Fibroblast of lung (primary cell): ENCODE data around the gene HMGCR. TPM values are rescaled to one million over a fixed set of nuclear protein-coding genes. Genes with fewer than 3 reads are reported as not detected.
"Not testable (repeated sequence)": the region's sequence is repeated elsewhere in the genome, so short reads cannot be mapped to it uniquely, and the experiment has no call there.

ENCODE experiments used
- DNase-seq, 2 donors: peaks; one replicate each; pipeline versions ENCODE4 v3.0.0 to v3.0.0-alpha.2; 2010; ENCODE audit warnings: low read depth in 2 of 2
- H2AFZ ChIP-seq: 2 replicates; pipeline ENCODE4 v1.5.1; 2012; ENCODE audit warnings: low read length, control low read depth, inconsistent platforms
- H3K27ac ChIP-seq: 2 replicates; pipeline ENCODE4 v1.5.1; 2011; ENCODE audit warnings: low read length, control low read depth; ENCODE audit not compliant: insufficient read depth
- H3K27me3 ChIP-seq: 2 replicates; pipeline ENCODE4 v1.5.1; 2011; ENCODE audit warnings: mild to moderate bottlenecking, low read length; ENCODE audit not compliant: control insufficient read depth, insufficient read depth
- H3K36me3 ChIP-seq: 2 replicates; pipeline ENCODE4 v1.5.1; 2011; ENCODE audit warnings: low read length; ENCODE audit not compliant: control insufficient read depth, insufficient read depth
- H3K4me1 ChIP-seq: 2 replicates; pipeline ENCODE4 v1.5.1; 2011; ENCODE audit warnings: low read length; ENCODE audit not compliant: control insufficient read depth, insufficient read depth; ENCODE audit errors: extremely low read depth
- H3K4me2 ChIP-seq: 2 replicates; pipeline ENCODE4 v1.5.1; 2011; ENCODE audit warnings: low read length, control low read depth; ENCODE audit not compliant: insufficient read depth; ENCODE audit errors: extremely low read depth
- H3K4me3 ChIP-seq, 4 experiments: fragments of 200-600 bp in 1 of 4; sonication (generic) in 1 of 4; replicated peaks in 1 of 4; 2 replicates each; pipeline ENCODE4 v1.5.1; 2011 to 2016; ENCODE audit warnings: low read length in 4 of 4, low read depth in 3 of 4, mild to moderate bottlenecking in 3 of 4, control low read depth in 2 of 4, inconsistent platforms in 1 of 4, mixed read lengths in 1 of 4; ENCODE audit not compliant: insufficient read depth in 1 of 4; ENCODE audit errors: control extremely low read depth in 1 of 4
- H3K79me2 ChIP-seq: 2 replicates; pipeline ENCODE4 v1.5.1; 2012; ENCODE audit warnings: mild to moderate bottlenecking, low read length, inconsistent platforms; ENCODE audit not compliant: control insufficient read depth, insufficient read depth
- H3K9ac ChIP-seq: 2 replicates; pipeline ENCODE4 v1.5.1; 2011; ENCODE audit warnings: mild to moderate bottlenecking, low read length, control low read depth; ENCODE audit not compliant: insufficient read depth
- H3K9me3 ChIP-seq: 2 replicates; pipeline ENCODE4 v1.5.1; 2012; ENCODE audit warnings: low read depth, low read length; ENCODE audit not compliant: control insufficient read depth, insufficient read depth
- H4K20me1 ChIP-seq: 2 replicates; pipeline ENCODE4 v1.5.1; 2011; ENCODE audit warnings: low read length; ENCODE audit not compliant: control insufficient read depth, insufficient read depth; ENCODE audit errors: extremely low read depth
- CTCF ChIP-seq, 2 donors: IDR thresholded peaks in 1 of 2; conservative IDR thresholded peaks in 1 of 2; 1 replicate in 1 of 2; 2 replicates in 1 of 2; pipeline ENCODE4 v1.5.1; 2011 to 2012; ENCODE audit warnings: low read length in 2 of 2, control low read depth in 1 of 2, inconsistent platforms in 1 of 2, low read depth in 1 of 2, mild to moderate bottlenecking in 1 of 2
- EZH2 ChIP-seq: IDR thresholded peaks from 2 replicates; pipeline ENCODE4 v1.5.1; 2012; ENCODE audit warnings: low read length, control low read depth, mild to moderate bottlenecking; ENCODE audit errors: missing control alignments
- polyA plus RNA-seq, 2 donors: library from polyadenylated mRNA; depleted of rRNA in 1 of 2; stranded (reverse) in 1 of 2; unstranded in 1 of 2; fragments of >200 nt; gene quantifications; 2 replicates each; pipeline ENCODE4 v1.2.1, GENCODE V29; 2011 to 2012; ENCODE audit warnings: missing spikeins in 1 of 2
- total RNA-seq: library from RNA; depleted of rRNA; stranded (reverse); fragments of >200 nt; gene quantifications from 2 replicates; pipeline ENCODE4 v1.2.1, GENCODE V29; 2014

Gene HMGCR
- total and polyA plus RNA-seq, 2 donors (not counting 1 experiment from before 2014, with no cell fraction given) = 132 to 225 TPM

GRCh38 chr5:75310212-75310611, 26.8 kb upstream of the HMGCR start:
- no peaks in the 10 kb centered on the region for H3K27me3 ChIP-seq
- H3K4me2 ChIP-seq = no peak overlapping the region
- H2AFZ ChIP-seq = no peak overlapping the region
- no peaks in the 10 kb centered on the region for H3K9me3 ChIP-seq
- H3K79me2 ChIP-seq = no peaks in the 10 kb centered on the region
- H4K20me1 ChIP-seq = no peaks in the 10 kb centered on the region
- TF ChIP-seq EZH2 (no peak), CTCF (conservative IDR thresholded peaks at IDR 0.05 in 1 of 2, IDR thresholded peaks at IDR 0.05 in 1 of 2; ENCODE audit: low read depth in 1 of 2, low read length in 2 of 2) (no peak)
- no peaks in the 10 kb centered on the region for H3K4me1 ChIP-seq
- no peak overlapping the region for H3K4me3 ChIP-seq
- DNase-seq = no peak
- H3K36me3 ChIP-seq = no peaks in the 10 kb centered on the region
- H3K27ac ChIP-seq = no peak overlapping the region
- no peak overlapping the region for H3K9ac ChIP-seq

- H3K4me2 ChIP-seq, H3K79me2 ChIP-seq, DNase-seq, H3K27ac ChIP-seq, H4K20me1 ChIP-seq, H3K4me1 ChIP-seq, H3K36me3 ChIP-seq, H3K4me3 ChIP-seq, H3K9me3 ChIP-seq, H2AFZ ChIP-seq, H3K27me3 ChIP-seq, H3K9ac ChIP-seq: not testable (repeated sequence)
Measured at GRCh38 chr5:75319148-75319547, 17.9 kb upstream of the HMGCR start.

GRCh38 chr5:75319638-75320037, 17.4 kb upstream of the HMGCR start:
- Histone ChIP-seq H3K79me2 (no peaks in the 10 kb centered on the region), H3K27me3 (no peaks in the 10 kb centered on the region), H3K27ac (no peak overlapping the region), H3K36me3 (no peaks in the 10 kb centered on the region), H4K20me1 (no peaks in the 10 kb centered on the region), H2AFZ (no peak overlapping the region), H3K4me1 (peaks cover 6% of the 10 kb centered on the region), H3K4me2 (no peak overlapping the region), H3K4me3 (no peak overlapping the region), H3K9ac (no peak overlapping the region), H3K9me3 (no peaks in the 10 kb centered on the region)
- TF ChIP-seq EZH2 (no peak), CTCF (conservative IDR thresholded peaks at IDR 0.05 in 1 of 2, IDR thresholded peaks at IDR 0.05 in 1 of 2; ENCODE audit: low read depth in 1 of 2, low read length in 2 of 2) (no peak)
- no peak for DNase-seq

GRCh38 chr5:75320371-75320770, 16.6 kb upstream of the HMGCR start:
- H3K9ac ChIP-seq = no peak overlapping the region
- DNase-seq = peak in 1 of 2 donors; percentile 13
- H3K79me2 ChIP-seq = no peaks in the 10 kb centered on the region
- no peak for TF ChIP-seq EZH2
- TF ChIP-seq CTCF (conservative IDR thresholded peaks at IDR 0.05 in 1 of 2, IDR thresholded peaks at IDR 0.05 in 1 of 2; ENCODE audit: low read depth in 1 of 2, low read length in 2 of 2) = no peak
- no peak overlapping the region for H3K4me2 ChIP-seq
- no peak overlapping the region for H3K27ac ChIP-seq
- H3K4me3 ChIP-seq = no peak overlapping the region
- H3K36me3 ChIP-seq = no peaks in the 10 kb centered on the region
- no peaks in the 10 kb centered on the region for H3K9me3 ChIP-seq
- H3K4me1 ChIP-seq = peaks cover 6% of the 10 kb centered on the region
- H4K20me1 ChIP-seq = no peaks in the 10 kb centered on the region
- no peak overlapping the region for H2AFZ ChIP-seq
- H3K27me3 ChIP-seq = no peaks in the 10 kb centered on the region
